Activated CD4-positive, alpha-beta memory T cell treated with anti-CD3 and anti-CD28 coated beads for 36 hours (primary cell): Measurements from ENCODE around the gene UBAC2. TPM values are rescaled to one million over a fixed set of nuclear protein-coding genes. Genes with fewer than 3 reads are reported as not detected.

Source experiments
- CTCF ChIA-PET: fragments of 350-600 bp; sonication (Branson Sonifier 250); formaldehyde crosslinking; loops from one replicate; lab custom pipeline; 2021; ENCODE audit warnings: antibody characterized with exemption, inconsistent platforms; lab: Charles Lee
- POLR2A ChIA-PET: fragments of 350-600 bp; sonication (Branson Sonifier 250); formaldehyde crosslinking; loops from one replicate; lab custom pipeline; 2021; ENCODE audit warnings: antibody characterized with exemption; lab: Charles Lee
- DNase-seq: peaks from one replicate; pipeline ENCODE4 v3.0.0-alpha.2; 2020
- H3K27ac Mint-ChIP-seq: one replicate; pipeline ENCODE4 v1.8.0; 2021; ENCODE audit warnings: mixed read lengths
- H3K27me3 Mint-ChIP-seq: one replicate; pipeline ENCODE4 v1.8.0; 2021; ENCODE audit warnings: mixed read lengths
- H3K36me3 Mint-ChIP-seq: one replicate; pipeline ENCODE4 v1.8.0; 2021; ENCODE audit warnings: mixed read lengths
- H3K4me1 Mint-ChIP-seq: one replicate; pipeline ENCODE4 v1.8.0; 2021; ENCODE audit warnings: low read depth, mixed read lengths
- H3K4me3 Mint-ChIP-seq: one replicate; pipeline ENCODE4 v1.8.0; 2021; ENCODE audit warnings: mild to moderate bottlenecking, mixed read lengths
- H3K9me3 Mint-ChIP-seq: one replicate; pipeline ENCODE4 v1.8.0; 2021; ENCODE audit warnings: mixed read lengths
- intact Hi-C: fragments of 100-400 bp; cut with micrococcal nuclease; formaldehyde crosslinking; loops from one replicate; pipeline ENCODE4 v1.15.1; 2023
- total RNA-seq, 2 experiments: library from RNA; stranded (reverse); gene quantifications; one replicate each; pipeline ENCODE4 v1.2.3, GENCODE V29; 2021

The UBAC2 gene
- total RNA-seq, 2 experiments from 2014 or later = 51.8 to 54.5 TPM

DNA sequence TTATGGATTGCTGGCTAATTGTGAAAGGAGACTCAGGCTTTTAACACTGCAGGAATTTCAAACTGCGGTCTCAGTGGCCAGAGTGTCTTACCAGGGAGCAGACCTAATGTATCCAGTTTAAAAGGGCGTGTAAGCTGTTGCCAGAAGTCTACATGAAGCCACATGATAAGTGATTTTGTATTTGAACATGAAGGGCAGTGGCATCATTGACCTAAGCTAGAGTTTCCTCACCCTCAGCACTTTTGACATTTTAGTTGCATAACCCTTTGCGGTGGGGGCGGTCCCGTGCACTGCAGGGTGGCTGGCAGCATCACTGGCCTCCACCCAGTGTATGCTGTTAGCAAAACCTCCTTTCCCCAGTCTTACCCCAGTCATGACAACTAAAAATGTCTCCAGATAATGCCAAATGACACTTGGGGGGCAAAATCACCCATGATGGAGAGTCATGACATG is 81.2 kb downstream of the UBAC2 start:
- H3K36me3 Mint-ChIP-seq = peaks cover 8% of the 10 kb centered on the region
- peak; percentile 77 for DNase-seq
- ChIA-PET CTCF (interaction anchor here (0.9 to 5.4 kb wide), 5 partner anchors 11 to 155 kb away, joined by 3 to 37 read pairs (median 5); no protein-coding TSS in a partner anchor), POLR2A (interaction anchor here (0.9 to 1.2 kb wide), 4 partner anchors 10 to 155 kb away, joined by 3 to 4 read pairs (median 4); no protein-coding TSS in a partner anchor)
- no peaks in the 10 kb centered on the region for H3K9me3 Mint-ChIP-seq
- H3K27me3 Mint-ChIP-seq = no peaks in the 10 kb centered on the region
- peaks cover 87% of the 10 kb centered on the region for H3K4me1 Mint-ChIP-seq
- intact Hi-C loops = no loop called here
- H3K4me3 Mint-ChIP-seq = no peak overlapping the region
- H3K27ac Mint-ChIP-seq = peak overlapping the region; percentile 70

DNA sequence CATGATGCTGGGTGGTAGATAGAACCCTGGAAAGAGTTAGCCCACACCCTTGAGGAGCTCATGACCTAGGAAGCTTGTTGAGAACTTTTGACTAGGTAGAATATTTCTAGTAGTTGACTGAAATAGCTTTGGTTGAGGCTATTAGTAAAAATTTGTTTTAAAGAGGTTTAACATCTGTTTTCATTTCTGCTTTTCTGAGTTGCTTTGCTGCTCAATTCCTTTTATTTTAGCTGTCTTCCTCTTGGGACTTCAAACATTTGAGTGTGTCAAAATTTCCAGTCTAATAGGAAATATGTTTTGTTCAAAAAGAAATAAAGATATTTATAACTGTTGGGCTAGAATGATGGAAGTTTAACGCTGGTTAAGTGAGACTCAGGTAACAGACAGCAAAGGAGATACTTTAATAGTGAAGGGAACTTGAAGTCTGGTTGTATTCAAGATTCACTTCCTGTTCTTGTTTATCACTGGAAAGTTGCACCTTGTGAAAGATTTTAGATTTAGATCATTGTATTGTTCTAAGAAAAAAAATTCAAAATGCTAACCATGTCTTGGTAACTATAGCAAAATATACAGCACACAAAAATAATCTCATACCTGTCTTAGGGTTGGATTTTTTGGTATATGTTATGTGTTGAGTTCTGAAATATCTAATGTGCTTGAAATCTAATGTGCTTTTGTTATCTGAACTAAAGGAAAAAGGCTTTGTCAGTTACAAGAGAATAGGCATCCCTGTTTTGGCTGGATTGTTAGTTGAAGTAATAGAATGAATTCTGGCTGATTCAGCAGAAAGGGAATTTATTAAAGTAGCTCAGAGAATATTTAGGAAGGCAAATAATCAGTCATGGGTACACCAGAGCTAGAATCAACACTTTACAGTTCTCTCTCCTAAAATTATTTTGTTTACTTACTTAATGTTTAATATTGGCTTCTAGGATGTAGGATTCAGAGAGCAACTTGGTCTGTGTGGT is 81.9 kb downstream of the UBAC2 start:
- Mint-ChIP-seq H3K36me3 (peaks cover 12% of the 10 kb centered on the region), H3K27me3 (no peaks in the 10 kb centered on the region), H3K4me3 (peak overlapping the region; percentile 4), H3K27ac (peak overlapping the region; percentile 73), H3K9me3 (no peaks in the 10 kb centered on the region), H3K4me1 (peaks cover 90% of the 10 kb centered on the region)
- no peak for DNase-seq
- intact Hi-C loops = no loop called here
- ChIA-PET CTCF (interaction anchor here (0.7 to 5.4 kb wide), 8 partner anchors 12 to 1839 kb away, joined by 3 to 37 read pairs (median 3); no protein-coding TSS in a partner anchor), POLR2A (interaction anchor here (0.9 to 1.2 kb wide), 4 partner anchors 12 to 154 kb away, joined by 3 to 4 read pairs (median 4); partner anchors contain the start of gene UBAC2)

DNA sequence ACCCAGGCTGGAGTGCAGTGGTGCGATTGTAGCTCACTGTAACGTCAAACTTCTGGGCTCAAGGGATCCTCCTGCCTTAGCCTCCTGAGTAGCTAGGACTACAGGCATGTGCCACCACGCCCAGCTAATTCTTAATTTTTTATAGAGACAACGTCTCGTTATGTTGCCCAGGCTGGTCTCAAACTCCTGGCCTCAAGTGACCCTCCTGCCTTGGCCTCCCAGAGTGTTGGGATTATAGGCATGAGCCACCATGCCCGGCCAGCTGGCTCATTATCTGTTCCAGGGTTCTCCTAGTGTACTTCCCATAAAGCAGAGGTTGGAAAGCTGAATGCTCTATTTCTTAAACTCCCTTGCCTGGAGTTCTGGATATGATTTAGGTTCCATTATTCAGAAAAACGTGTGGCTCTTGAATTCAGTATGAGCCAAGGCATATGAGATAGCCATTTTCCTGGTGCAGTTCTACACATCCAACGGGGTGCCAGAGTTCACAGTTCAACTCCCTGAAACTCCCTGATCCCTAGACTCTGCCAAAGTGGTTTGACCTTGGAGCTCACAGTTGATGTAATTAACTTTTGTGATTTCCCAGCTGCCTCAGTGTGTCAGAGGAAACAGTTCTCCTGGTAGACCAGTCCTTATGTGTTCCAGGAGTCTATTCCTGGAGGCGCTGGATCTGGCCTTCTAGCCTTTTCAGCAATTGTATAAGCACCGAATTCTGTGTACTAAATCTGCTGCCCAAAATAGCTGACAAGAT is 85.0 kb downstream of the UBAC2 start:
- ChIA-PET POLR2A (interaction anchor here (1.0 kb wide), 1 partner anchor 11 kb away, joined by 3 read pairs; no protein-coding TSS in a partner anchor), CTCF (interaction anchor here (0.7 to 5.4 kb wide), 7 partner anchors 9 to 151 kb away, joined by 3 to 37 read pairs (median 4); no protein-coding TSS in a partner anchor)
- H3K4me3 Mint-ChIP-seq = no peak overlapping the region

DNA sequence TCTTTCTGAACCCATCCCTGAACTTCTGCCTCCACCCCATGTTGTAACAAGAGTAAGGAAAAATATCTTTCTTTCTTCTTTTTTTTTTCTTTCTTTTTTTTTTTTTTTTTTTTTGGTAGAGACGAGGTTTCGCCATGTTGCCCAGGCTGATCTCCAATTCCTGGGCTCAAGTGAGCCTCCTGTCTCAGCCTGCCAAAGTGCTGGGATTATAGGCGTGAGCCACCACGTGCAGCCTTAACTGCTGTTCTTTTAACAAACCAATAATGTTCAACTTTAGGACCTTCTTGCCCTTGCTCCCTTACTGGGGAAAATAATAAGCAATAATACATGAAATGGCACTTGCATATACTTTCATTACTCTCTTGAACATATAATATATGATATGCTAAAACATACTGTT is 86.9 kb downstream of the UBAC2 start:
- no peaks in the 10 kb centered on the region for H3K27me3 Mint-ChIP-seq
- CTCF ChIA-PET = interaction anchor here (1.0 to 2.5 kb wide), 5 partner anchors 11 to 149 kb away, joined by 3 to 13 read pairs (median 10); no protein-coding TSS in a partner anchor
- peak overlapping the region; percentile 80 for H3K27ac Mint-ChIP-seq
- peak overlapping the region; percentile 31 for H3K4me3 Mint-ChIP-seq
- POLR2A ChIA-PET = interaction anchor here (1.0 to 3.8 kb wide), 8 partner anchors 7 to 87 kb away, joined by 3 to 18 read pairs (median 4); partner anchors contain the start of genes GPR183 and UBAC2
- no peaks in the 10 kb centered on the region for H3K9me3 Mint-ChIP-seq
- DNase-seq = no peak
- intact Hi-C loops = no loop called here
- H3K36me3 Mint-ChIP-seq = peaks cover 11% of the 10 kb centered on the region
- peaks cover 86% of the 10 kb centered on the region for H3K4me1 Mint-ChIP-seq

More for the DNA sequence above, 85.0 kb downstream of the UBAC2 start:
- Mint-ChIP-seq H3K9me3 (no peaks in the 10 kb centered on the region), H3K27ac (no peak overlapping the region), H3K36me3 (peaks cover 9% of the 10 kb centered on the region), H3K27me3 (no peaks in the 10 kb centered on the region), H3K4me1 (peaks cover 90% of the 10 kb centered on the region)
- intact Hi-C loops = no loop called here
- DNase-seq = no peak

DNA sequence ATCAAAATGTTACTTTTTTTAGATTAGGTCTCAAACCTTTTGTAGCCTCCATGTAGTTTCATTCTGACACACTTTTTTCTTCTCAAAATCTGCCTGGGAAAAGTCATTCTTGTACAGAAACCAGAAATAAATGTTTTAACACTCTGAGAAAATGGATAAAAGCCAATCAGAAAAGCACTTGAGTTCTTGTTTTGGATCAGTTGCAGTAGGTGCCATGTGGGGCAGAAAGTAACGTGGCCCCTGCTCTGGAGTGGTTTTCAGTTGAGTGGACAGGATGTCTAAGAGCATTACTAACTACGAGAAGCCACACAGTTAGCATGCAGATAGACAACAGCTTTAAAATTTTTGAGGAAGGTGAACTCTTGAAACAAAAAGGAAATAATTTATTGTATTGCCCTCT is 87.4 kb downstream of the UBAC2 start:
- Mint-ChIP-seq H3K36me3 (peaks cover 15% of the 10 kb centered on the region), H3K27me3 (no peaks in the 10 kb centered on the region), H3K27ac (peak overlapping the region; percentile 80), H3K4me3 (no peak overlapping the region), H3K9me3 (no peaks in the 10 kb centered on the region), H3K4me1 (peaks cover 85% of the 10 kb centered on the region)
- DNase-seq = peak; percentile 87
- CTCF ChIA-PET = interaction anchor here (0.8 to 2.5 kb wide), 7 partner anchors 10 to 148 kb away, joined by 3 to 13 read pairs (median 7); no protein-coding TSS in a partner anchor
- POLR2A ChIA-PET = interaction anchor here (1.0 to 3.8 kb wide), 12 partner anchors 8 to 88 kb away, joined by 3 to 18 read pairs (median 4); partner anchors contain the start of genes GPR183 and UBAC2
- intact Hi-C loops = loop anchor here (1.0 to 2.0 kb wide), 8 partner anchors 8 to 69 kb away; partner anchors contain the start of gene GPR183

DNA sequence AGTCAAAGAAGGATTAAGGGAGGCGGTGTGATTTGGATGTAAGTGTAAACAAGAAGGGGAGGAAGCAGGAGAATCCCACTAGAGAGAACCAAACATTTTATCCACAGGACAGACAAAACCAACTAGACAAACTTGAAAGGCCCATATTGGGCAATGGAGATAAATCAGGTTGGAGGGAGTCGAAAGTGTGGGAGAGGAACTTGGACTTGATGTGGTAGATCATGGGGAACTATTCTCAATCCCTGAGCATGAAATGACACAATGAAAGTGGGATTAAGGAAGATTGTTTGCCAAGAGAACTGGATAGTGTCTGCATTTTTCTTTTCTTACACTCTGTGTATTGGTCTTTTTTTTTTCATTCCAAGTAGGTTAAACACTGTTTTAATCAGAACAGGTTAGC is 88.6 kb downstream of the UBAC2 start:
- Mint-ChIP-seq H3K4me1 (peaks cover 91% of the 10 kb centered on the region), H3K27ac (peak overlapping the region; percentile 87), H3K36me3 (peaks cover 26% of the 10 kb centered on the region), H3K9me3 (no peaks in the 10 kb centered on the region), H3K27me3 (no peaks in the 10 kb centered on the region), H3K4me3 (peak overlapping the region; percentile 27)
- DNase-seq = no peak
- CTCF ChIA-PET = interaction anchor here (0.7 to 2.5 kb wide), 6 partner anchors 9 to 147 kb away, joined by 3 to 13 read pairs (median 8); no protein-coding TSS in a partner anchor
- intact Hi-C loops = loop anchor here (2.0 kb wide), 4 partner anchors 14 to 70 kb away; partner anchors contain the start of gene GPR183
- POLR2A ChIA-PET = interaction anchor here (1.1 to 3.8 kb wide), 6 partner anchors 9 to 64 kb away, joined by 3 to 18 read pairs (median 5); no protein-coding TSS in a partner anchor

DNA sequence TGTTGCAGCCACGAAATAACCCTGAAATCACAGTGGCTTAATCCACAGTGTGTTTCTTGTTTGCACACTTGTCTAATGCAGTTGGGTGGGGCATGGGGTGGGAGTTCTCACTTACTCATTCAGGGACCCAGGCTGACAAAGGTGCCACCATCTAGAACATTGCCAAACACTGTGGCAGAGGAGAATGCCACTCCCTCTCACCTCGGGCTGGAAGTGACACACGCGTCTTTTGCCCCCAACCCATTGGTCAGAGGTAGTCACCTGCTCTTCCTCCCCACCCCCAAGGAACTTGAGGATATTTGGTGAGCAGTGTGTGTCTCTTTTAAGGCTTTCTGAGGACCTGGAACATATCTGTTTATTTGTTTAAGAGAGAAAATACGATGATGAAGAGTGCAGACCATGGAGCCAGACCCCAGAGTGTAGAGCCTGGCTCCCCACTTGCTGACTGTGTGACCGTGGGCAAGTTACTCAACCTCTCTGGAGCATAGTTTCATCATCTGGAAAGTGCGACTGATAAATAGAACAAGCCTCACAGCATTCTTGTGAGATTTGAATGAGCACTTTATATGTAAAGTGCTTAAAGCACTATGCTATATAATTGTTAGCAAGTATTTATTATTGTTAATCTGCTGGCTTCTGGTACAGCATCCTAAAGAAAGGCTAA is 89.2 kb downstream of the UBAC2 start:
- DNase-seq = peak; percentile 85
- Mint-ChIP-seq H3K27ac (peak overlapping the region; percentile 87), H3K27me3 (no peaks in the 10 kb centered on the region), H3K9me3 (no peaks in the 10 kb centered on the region), H3K36me3 (peaks cover 27% of the 10 kb centered on the region), H3K4me1 (peaks cover 87% of the 10 kb centered on the region), H3K4me3 (peak overlapping the region; percentile 40)
- CTCF ChIA-PET = interaction anchor here (0.7 to 2.5 kb wide), 4 partner anchors 8 to 147 kb away, joined by 3 to 10 read pairs (median 6); no protein-coding TSS in a partner anchor
- POLR2A ChIA-PET = interaction anchor here (1.8 to 3.8 kb wide), 2 partner anchors 10 to 15 kb away, joined by 4 to 18 read pairs; no protein-coding TSS in a partner anchor
- intact Hi-C loops = loop anchor here (2.0 kb wide), 4 partner anchors 15 to 71 kb away; partner anchors contain the start of gene GPR183

DNA sequence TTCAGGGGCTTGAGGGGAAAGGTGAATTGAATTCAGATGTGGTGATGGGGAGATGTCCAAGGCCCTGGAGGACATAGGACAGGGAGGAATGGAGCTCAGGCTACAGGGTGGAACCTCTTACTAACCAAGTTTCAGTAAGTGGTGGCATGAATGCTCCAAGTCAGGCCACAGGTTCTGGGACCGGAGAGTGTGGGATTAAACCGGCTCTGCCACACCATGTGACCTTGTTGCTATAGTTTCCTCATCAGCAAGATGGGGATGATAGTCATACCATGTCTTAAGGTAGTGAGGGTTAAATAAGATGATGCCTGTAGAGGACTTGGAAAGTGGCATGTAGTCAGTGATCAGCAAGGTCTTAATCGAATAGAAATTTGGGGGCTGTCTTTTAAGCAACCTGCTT is 90.2 kb downstream of the UBAC2 start:
- Mint-ChIP-seq H3K27me3 (no peaks in the 10 kb centered on the region), H3K4me1 (peaks cover 88% of the 10 kb centered on the region), H3K4me3 (peak overlapping the region; percentile 20), H3K27ac (peak overlapping the region; percentile 87), H3K36me3 (peaks cover 37% of the 10 kb centered on the region), H3K9me3 (no peaks in the 10 kb centered on the region)
- DNase-seq = peak; percentile 76
- ChIA-PET POLR2A (interaction anchor here (1.0 to 3.8 kb wide), 2 partner anchors 10 to 14 kb away, joined by 3 to 18 read pairs; no protein-coding TSS in a partner anchor), CTCF (interaction anchor here (1.2 kb wide), 1 partner anchor 21 kb away, joined by 3 read pairs; no protein-coding TSS in a partner anchor)
- intact Hi-C loops = no loop called here

DNA sequence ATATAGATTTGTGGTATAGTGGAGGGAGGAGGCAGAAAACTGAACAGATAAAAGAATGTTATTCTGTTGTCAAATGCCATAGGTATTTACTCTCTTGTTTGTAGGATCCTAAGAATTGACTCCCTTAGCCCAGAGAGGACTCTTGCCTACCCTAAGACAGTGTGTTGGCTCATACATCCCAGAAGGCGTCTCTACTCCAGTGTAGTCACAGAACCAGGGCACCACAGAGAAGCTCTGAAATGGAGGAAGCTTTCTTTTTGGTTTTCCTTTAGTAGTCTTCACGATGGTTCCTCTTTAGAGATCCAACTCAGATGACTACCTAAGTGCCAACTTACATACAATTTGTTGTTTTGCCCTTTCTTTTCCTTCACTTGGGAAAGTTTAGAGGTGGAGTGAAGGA is 92.5 kb downstream of the UBAC2 start:
- H3K4me3 Mint-ChIP-seq = no peak overlapping the region
- no peaks in the 10 kb centered on the region for H3K27me3 Mint-ChIP-seq
- ChIA-PET POLR2A (interaction anchor here (1.3 to 1.4 kb wide), 2 partner anchors 11 to 141 kb away, joined by 3 to 4 read pairs; no protein-coding TSS in a partner anchor), CTCF (interaction anchor here (0.6 to 1.9 kb wide), 4 partner anchors 23 to 144 kb away, joined by 3 to 11 read pairs (median 4); no protein-coding TSS in a partner anchor)
- no peak for DNase-seq
- peak overlapping the region; percentile 31 for H3K27ac Mint-ChIP-seq
- intact Hi-C loops = no loop called here
- peaks cover 41% of the 10 kb centered on the region for H3K36me3 Mint-ChIP-seq
- H3K9me3 Mint-ChIP-seq = no peaks in the 10 kb centered on the region
- H3K4me1 Mint-ChIP-seq = peaks cover 86% of the 10 kb centered on the region

DNA sequence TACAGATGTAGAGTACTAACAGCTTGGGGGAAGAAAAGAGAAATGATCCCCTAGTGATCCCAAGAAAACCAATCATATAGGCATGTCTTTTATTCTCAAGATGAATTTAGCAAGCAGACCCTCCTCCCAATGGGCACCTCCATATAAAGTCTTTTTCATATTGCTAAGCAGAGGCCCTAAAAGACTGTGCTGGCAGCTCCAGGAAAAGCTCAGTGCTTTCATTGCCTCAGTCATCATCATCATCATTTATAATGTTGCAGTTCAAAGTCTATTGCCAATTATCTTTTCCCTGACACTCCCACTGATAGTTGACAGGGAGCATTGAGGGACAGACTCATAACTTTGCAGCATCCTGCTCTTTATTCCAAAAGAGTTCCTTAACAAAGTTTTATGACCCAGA is 93.5 kb downstream of the UBAC2 start:
- H3K4me1 Mint-ChIP-seq = peaks cover 84% of the 10 kb centered on the region
- CTCF ChIA-PET = interaction anchor here (0.8 to 1.9 kb wide), 4 partner anchors 24 to 94 kb away, joined by 3 to 11 read pairs (median 4); no protein-coding TSS in a partner anchor
- POLR2A ChIA-PET = interaction anchor here (1.1 to 1.7 kb wide), 7 partner anchors 12 to 140 kb away, joined by 3 to 7 read pairs (median 4); partner anchors contain the start of gene GPR183
- intact Hi-C loops = no loop called here
- no peaks in the 10 kb centered on the region for H3K27me3 Mint-ChIP-seq
- no peak for DNase-seq
- peak overlapping the region; percentile 61 for H3K27ac Mint-ChIP-seq
- peaks cover 41% of the 10 kb centered on the region for H3K36me3 Mint-ChIP-seq
- H3K9me3 Mint-ChIP-seq = no peaks in the 10 kb centered on the region
- no peak overlapping the region for H3K4me3 Mint-ChIP-seq
